ACHN (cell line): ENCODE results near the gene CCSER2.
"Not testable (repeated sequence)": the region's sequence is repeated elsewhere in the genome, so short reads cannot be mapped to it uniquely, and the experiment has no call there.

ENCODE experiments used
- DNase-seq: peaks from one replicate; pipeline ENCODE4 v3.0.0-alpha.2; 2015
- in situ Hi-C: cut with HindIII; loops from 2 replicates; pipeline ENCODE4 v1.10.0; 2017; ENCODE audit warnings: low sequenced_read_pairs, low pct_ligation_motif_present, low pct_unique_long_range_greater_than_20kb

Gene CCSER2

GRCh38 chr10:84412482-84412881 lies 84.1 kb downstream of the CCSER2 start:
- DNase-seq, result no peak
- in situ Hi-C loops, result no loop called here

DNA sequence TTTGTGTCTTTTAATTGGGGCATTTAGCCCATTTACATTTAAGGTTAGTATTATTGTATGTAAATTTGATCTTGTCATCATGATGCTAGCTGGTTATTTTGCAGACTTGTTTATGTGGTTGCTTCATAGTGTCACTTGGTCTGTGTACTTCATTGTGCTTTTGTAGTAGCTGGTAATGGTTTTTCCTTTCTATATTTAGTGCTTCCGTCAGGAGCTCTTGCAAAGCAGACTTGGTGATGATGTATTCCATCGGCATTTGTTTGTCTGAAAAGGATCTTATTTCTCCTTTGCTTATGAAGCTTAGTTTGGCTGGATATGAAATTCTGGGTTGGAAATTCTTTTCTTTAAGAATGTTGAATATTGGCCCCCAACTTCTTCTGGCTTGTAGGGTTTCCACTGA lies 85.7 kb downstream of the CCSER2 start:
- DNase-seq, in situ Hi-C loops: not testable (repeated sequence)

- in situ Hi-C loops, result no loop called here
- no peak for DNase-seq
These were observed 87.3 kb downstream of the CCSER2 start for GRCh38 chr10:84415539-84416244.

DNA sequence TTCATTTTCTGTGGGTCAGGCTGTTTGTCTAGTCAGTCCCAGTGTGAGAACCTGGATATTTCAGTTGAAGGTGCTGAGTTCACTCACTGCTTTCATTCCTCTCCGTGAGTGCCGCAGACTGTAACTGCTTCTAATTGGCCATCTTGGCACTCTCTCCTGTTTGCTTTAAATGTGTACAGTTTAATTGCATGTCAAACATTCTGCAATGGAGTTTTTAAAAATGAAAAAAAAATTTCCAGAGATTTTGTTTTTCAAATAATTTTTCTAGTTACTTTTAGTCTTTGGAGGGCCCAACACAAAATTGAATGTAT lies 87.8 kb downstream of the CCSER2 start:
- in situ Hi-C loops, result no loop called here
- no peak for DNase-seq

DNA sequence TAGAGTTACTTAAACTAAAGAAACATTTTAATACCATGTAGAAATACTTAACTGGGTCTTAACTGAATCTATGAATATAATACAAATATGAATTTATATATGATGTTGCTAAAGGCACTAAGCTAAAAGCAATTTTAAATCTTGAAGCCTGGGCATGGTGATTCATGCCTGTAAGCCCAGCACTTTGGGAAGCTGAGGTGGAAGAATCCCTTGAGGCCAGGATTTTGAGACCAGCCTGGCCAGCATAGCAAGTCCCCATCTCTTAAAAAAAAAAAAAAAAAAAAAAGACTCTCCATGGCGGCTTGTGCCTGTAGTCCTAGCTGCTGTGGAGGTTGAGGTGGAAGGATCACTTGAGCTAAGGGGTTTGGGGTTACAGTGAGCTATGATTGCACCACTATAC lies 95.3 kb downstream of the CCSER2 start:
- in situ Hi-C loops, result no loop called here
- no peak for DNase-seq

DNA sequence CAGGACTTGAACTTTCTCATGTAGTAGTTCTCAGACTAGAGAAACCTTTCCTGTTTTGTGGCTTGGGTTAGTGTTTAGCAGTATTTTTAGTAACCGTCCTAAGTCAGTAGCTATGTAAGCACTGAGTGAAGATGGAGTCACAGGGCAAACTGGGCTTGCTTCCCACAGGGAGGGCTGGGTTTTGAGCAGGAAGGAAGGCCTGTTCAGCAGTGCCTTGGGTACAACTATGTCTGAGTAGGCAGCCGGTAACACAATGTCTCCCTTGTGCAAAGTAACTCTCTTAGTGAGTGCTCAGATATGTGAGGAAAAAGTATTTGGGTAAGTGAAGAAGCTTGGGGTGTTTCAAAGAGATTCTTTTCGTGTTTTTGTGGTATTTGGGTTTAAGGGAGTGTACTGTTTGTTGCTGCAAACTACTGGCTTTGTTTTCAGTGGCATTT lies 96.4 kb downstream of the CCSER2 start:
- in situ Hi-C loops, result no loop called here
- peak; percentile 93 for DNase-seq

DNA sequence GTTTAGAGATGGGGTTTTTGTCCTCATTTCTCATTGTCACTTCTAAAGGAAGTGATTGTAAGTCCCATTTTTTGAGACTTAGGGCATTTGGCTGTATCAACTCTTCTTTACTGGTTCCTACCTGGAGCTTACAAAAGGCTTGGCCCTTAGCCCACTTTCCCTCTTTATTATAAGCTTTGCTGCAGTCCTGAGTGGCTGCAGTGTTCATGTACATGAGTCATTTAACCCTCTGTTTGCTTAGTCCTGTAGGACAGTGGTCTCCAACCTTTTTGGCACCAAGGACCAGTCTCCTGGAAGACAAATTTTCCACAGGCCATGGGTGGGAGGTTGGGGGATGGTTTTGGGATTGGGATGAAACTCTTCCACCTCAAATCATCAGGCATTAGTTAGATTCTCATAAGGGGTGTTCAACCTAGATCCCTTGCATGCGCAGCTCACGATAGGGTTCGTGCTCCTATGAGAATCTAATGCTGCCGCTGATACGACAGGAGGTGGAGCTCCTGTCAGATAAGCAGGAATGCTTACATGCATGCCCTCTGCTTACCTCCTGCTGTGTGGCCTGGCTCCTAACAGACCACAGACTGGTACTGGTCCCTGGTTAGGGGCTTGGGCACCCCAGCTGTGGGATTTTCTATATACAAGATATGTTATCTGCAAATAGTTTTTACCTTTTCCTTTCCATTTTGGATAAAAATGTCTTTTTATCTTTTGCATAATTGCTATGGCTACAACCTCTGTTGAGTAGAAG lies 99.7 kb downstream of the CCSER2 start:
- in situ Hi-C loops, result no loop called here
- no peak for DNase-seq

GRCh38 chr10:84428711-84429110 lies 100.3 kb downstream of the CCSER2 start:
- in situ Hi-C loops, result no loop called here
- DNase-seq, result no peak

- DNase-seq, result peak; percentile 77
- in situ Hi-C loops, result no loop called here
These were observed 101.6 kb downstream of the CCSER2 start for GRCh38 chr10:84429926-84430520.

DNA sequence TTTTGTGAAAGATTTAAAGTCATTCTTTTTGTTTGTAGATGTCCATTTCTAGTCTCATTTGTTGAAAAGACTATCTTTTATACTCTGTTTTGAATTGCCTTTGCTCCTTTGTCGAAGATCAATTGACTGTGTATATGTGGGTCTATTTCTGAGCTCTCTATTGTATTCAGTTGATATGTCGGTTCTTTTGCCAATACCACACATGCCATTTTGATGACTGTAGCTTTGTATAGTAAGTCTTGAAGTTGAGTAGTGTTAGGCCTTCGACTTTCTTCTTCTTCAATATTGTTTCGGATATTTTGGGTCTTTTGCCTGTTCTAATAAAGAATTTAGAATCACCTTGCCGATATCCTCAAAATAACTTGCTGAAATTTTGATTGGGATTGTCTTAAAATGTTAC lies 104.5 kb downstream of the CCSER2 start:
- in situ Hi-C loops, result no loop called here
- no peak for DNase-seq

- in situ Hi-C loops, result no loop called here
- no peak for DNase-seq
These were observed 112.4 kb downstream of the CCSER2 start for GRCh38 chr10:84440781-84441180.

GRCh38 chr10:84447701-84448400 lies 119.5 kb downstream of the CCSER2 start:
- peak; percentile 57 for DNase-seq
- in situ Hi-C loops, result no loop called here

DNA sequence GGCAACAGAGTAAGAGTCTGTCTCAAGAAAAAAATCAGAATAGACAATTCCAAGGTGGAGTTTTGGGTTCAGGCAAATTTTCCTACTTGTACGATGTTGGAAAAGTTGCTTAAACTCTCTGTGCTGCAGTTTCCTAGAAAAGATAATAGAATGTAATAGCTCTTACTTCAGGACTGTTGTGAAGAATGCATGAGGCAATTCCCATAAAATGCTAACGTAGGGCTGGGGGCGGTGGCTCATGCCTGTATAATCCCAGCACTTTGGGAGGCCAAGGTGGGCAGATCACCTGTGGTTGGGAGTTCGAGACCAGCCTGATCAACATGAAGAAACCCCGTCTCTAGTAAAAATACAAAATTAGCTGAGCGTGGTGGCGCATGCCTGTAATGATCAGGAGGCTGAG lies 121.0 kb downstream of the CCSER2 start:
- in situ Hi-C loops, DNase-seq: not testable (repeated sequence)

DNA sequence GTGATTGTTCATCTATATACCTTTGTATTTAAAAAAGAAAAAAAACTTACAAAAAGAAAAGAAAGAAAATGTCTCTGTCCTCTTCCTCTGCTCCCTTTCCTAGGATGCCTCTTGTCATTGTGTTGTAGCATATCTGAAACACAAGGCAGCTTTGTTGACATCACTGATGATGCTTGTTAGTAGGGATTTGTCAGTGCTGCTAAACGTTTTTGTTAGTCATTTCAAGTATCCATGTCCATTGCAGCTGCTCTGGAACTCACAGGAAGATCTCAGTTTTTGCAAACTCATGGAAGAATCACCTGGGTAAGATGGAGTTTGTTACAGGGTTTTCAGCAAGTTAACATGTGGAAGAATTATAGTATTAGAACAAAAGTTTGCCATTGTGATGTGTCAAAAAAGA lies 123.6 kb downstream of the CCSER2 start:
- in situ Hi-C loops, result no loop called here
- no peak for DNase-seq

DNA sequence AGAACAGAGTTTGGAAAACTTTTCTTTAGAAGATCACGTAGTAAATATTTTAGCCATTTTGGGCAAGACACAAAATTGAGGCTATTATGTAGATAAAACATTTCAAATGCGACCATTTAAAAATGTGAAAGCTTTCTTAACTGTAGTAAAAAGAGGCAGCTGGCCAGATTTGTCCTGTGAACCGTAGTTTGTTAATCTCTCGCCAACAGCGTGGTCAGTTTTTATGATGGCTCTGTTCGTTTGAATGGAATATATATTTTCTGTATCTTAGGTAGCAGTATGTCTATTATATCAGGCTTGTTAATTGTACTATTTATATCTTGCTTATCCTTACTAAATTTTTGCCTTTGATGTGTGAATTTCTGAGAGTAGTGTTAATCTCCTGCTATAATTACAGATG lies 124.9 kb downstream of the CCSER2 start:
- no peak for DNase-seq
- in situ Hi-C loops, result no loop called here

DNA sequence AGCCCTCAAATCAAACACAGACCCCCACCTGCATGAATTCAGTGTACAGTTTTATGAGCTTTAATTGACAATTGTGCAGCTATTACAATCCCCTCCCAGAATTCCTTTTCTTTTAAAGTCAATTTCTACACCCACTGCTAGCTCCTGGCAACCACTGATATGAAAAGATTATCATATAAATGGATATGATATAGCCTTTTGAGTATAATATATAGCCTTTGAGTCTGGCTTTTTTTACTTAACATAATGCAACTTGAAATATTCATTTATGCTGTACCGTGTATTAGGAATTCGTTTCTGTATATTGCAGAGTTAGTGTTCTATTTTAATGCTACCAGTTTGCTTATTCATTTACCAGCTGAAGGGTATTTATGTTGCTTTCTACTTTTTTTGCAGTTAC lies 127.7 kb downstream of the CCSER2 start:
- no peak for DNase-seq
- in situ Hi-C loops, result no loop called here

GRCh38 chr10:84460520-84460919 lies 132.1 kb downstream of the CCSER2 start:
- in situ Hi-C loops, result no loop called here
- no peak for DNase-seq

DNA sequence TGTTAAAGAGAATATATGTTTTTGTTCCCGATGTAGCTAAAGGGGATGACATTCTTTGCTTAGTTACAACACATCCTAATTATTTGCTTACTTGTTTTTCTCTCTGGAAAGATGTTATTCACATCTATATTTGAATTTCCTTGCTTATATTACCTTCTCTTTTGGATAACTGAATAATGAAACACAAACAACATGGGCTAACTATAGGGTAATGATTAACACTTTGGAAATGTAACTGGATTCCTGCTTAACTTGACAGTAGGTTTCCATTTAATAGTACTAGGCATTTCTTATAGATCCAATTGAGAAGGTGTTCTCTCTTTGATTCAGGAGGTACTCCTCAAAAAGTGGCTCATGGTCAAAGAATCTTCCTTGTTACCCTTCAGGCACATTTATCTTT lies 141.1 kb downstream of the CCSER2 start:
- in situ Hi-C loops, result no loop called here
- DNase-seq, result peak; percentile 54

DNA sequence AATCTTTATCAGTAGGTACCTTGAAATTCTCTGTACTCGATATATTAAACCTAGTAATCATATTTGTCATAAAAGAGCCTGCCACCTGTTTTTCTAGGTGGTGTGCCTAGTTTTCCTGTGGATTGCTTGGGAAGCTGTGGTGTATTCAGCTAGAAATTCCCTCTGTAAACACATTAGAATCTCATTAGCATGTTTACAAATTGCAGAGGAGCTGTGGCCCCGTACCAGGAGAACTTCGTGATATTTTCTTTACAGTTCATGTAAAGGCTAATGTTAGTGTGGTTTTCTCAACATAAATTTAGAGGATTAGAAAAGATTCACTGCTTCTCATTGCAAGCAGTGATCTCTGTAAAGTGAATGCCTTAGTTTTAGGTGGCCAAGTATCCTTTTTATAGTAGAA lies 144.7 kb downstream of the CCSER2 start:
- in situ Hi-C loops, result no loop called here
- no peak for DNase-seq
